GM18951 (cell line): ENCODE results near the gene PPP1R27.

Source experiments
- POLR2A ChIP-seq: IDR thresholded peaks from 4 replicates; pipeline ENCODE4 v1.6.1; 2011; ENCODE audit warnings: mild to moderate bottlenecking; ENCODE audit not compliant: insufficient read length, insufficient read depth; ENCODE audit errors: extremely low read depth
- in situ Hi-C: fragments of 300-500 bp; cut with MboI; formaldehyde crosslinking; loops from one replicate; pipeline ENCODE4 v1.12.0; 2022; ENCODE audit warnings: low sequenced_read_pairs, mixed read lengths, inconsistent platforms; ENCODE audit not compliant: unreplicated experiment

Gene PPP1R27

DNA sequence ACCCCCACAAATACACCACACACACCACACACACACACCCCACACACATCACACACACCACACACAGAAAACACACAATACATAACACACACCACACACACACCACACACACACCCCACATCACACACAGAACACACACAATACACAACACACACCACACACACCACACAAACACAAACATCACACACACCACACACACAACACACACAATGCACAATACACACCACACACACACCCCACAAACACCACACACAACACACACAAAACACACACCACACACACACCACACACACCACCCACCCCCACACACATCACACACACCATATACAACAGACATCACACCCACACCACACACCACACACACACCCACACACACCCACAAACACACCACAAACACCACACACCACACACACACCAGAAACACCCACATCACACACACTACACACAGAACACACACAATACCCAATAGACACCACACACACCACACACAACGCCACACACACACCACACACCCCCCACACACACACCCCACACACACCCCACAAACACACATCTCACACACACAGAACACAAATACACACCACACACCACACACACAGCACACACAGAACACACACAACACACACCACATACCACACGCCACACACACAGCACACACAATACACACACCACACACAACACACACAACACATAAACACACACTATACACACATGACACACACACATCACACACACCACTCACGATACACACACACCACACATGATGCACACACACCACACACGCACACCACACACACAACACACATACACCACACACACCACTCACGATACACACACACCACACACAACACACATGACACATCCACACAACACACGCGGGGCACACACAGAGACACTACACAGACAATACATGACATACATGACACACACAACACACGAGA lies 41.9 kb downstream of the PPP1R27 start:
- in situ Hi-C loops: no loop called here
- TF ChIP-seq POLR2A: no peak
